ENCODE results near the gene MAB21L3.

The MAB21L3 gene

DNA sequence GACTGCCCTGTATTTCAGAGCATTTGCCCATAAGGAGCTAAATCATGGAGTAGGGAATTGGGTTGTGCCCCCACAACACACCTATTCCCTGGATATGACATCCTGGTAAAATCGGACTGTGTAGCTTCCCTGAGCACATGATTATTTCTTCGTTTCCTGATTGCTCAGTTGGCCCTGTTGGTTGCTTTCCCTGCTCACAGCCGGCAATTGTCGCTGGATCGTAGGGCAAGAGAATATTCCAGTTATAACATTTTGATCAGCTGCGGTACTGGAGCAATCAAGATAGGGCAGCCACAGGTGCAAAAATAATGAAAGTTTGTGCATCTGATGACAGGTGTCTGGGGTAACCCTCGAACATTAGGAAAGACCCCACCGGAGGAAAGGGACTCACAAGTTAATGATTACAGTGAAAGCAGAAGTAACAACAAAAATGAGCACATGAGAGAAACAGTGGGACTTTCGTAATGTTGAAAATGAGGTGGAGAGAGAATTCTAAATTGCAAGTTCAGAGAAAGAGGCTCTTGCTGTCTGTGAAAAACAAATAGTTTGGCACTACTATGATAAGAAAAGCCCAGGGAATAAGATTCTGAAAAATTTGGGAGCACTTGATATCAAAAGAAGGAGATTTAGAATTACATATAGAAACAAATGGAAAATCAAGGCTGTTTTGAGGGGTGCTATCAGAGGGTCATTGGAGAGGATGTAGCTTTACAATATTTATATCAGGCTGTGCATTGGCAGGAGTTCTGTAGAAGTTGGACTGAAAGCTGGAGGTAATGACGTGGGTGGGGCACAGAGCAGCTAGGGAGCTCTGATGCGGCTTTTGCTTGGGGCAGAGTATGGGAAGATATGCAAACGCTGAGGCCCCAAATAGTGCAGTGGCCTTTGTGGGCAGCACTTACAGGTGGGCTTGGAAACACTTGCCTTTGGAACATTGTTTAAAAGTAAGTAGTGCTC lies at the start of gene MAB21L3:
MAB21L3 (plus strand) TSS at position 833 of the 957 bp plus-strand sequence. CDS start 1,217 bp downstream, outside the sequence.
- intact Hi-C loops (cut with DNase I): no loop called here
- peak in 3 of 42 donors; percentile 2 to 15 (median 8) for DNase-seq

DNA sequence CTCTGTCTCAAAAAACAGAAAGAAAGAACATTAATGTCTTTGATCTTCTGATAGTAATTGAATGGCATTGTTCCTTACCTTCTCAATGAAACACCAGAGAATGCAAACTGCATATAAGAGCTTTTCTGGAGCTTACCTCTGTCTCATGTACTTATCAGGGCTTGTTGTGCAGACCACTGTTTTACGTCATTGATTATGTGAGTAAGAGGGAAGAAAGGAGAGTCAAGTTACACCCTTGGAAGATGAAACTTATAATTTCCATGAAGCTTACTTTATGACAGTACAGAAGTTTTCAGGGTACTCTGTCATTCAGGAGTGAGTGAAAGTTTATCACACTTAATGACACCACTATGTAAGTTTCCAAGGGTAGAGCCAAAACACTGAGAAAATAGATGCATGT lies 49.0 kb upstream of the MAB21L3 start:
- intact Hi-C loops (cut with DNase I): no loop called here
- DNase-seq: no peak

DNA sequence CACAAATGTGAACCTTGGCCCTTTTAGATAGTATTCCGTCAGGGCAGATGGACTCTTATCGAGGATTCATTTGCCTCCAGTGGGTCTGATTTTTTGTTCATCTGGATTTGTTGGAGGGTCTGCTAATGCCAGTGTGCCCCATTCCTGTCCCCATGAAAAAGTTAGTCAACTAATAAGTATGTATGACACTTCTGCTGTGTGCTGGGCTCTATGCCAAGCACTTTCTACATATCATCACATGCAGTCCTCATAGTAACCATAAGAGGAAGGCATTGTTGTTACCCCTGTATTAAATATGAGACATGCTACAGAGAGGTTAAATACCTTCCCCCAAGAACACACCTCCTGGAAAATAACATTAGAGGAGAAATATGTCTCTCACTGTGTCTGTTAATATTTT lies 46.6 kb upstream of the MAB21L3 start:
- DNase-seq: no peak
- intact Hi-C loops (cut with DNase I): no loop called here

DNA sequence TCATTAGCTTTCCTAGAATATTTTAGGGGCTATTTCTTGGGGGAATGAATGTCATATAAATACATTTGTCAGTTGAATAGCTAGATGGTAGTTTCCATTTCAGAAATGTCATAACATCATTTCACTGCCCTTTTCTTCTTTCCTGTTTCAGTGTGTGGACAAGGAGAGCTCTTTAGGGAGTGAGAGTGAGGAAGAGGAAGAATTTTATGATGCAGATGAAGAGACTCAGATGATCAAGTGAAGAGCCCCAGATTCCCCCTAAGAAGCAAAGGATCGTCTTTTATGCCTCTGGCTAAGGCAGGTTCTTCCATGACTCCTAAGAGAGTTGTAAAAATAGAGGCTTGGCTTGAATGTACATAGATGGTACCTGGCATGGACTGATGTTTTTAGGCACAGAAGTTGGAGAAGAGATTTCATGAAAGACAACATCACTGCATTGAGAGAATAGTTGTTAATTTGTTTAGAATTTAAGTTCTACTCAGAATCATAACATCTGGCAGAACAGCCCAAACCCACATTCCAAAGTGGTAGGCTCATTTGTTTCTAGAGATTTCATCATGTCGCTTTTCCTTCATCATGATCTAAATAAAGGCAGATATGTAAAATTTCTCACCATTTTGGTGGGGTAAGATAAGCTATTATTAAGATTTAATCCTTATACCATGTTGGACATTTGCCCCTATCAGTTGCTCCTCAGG lies 44.2 kb upstream of the MAB21L3 start:
- intact Hi-C loops (cut with DNase I): no loop called here
- no peak for DNase-seq

DNA sequence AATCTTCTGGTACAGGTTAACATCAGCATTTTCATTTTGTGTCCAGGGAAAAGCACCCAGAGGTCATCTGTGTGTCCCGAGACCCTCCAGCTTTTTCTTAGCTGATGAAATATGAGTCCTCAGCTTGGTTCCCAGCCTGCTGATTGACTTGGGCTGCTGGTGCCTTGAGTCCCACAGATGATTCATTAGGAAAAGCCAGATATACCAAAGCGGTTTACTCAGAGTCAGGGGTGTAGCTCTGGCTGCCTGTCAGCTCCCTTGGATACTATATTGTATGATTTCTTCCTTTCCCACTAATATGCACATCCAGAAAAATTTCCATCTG lies 43.7 kb upstream of the MAB21L3 start:
- intact Hi-C loops (cut with DNase I): no loop called here
- DNase-seq: no peak

DNA sequence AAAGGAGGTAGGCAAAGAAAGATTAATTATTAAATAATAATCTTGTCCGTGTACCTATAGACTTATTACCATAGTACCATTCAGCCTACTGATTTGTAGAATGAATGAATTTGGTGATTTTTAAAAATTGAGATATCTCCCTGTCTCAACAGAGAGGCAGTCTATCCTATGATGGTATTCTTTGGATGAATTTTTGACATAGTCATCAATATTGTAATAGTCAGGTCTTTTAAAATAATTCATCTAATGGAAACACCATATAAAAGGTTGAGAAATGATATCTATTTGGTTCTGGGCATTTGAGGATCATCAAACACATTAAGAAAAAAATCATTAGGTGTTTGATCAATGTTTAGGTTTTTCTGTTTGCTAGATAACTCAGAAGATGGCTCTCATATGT lies 35.6 kb upstream of the MAB21L3 start:
- DNase-seq: no peak
- intact Hi-C loops (cut with DNase I): no loop called here

DNA sequence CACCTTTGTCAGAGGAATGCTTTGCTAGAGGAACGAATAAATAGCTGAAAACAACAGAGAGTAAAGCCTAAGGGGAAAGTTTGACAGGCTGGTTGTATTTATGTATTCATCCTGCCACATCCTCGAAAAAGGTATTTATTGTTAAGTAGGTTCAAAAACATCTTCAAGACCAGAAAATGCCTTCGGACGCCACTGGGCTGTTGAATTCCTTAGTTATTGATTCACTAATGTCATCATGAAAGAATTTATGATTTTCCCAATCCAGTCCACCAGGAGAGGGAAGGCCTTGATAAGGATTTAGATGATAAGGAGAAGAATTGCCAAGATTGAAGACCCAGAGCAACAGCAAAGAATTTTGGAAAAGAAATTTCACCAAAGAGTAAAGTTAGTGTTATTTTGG lies 35.2 kb upstream of the MAB21L3 start:
- no peak for DNase-seq
- intact Hi-C loops (cut with DNase I): no loop called here

DNA sequence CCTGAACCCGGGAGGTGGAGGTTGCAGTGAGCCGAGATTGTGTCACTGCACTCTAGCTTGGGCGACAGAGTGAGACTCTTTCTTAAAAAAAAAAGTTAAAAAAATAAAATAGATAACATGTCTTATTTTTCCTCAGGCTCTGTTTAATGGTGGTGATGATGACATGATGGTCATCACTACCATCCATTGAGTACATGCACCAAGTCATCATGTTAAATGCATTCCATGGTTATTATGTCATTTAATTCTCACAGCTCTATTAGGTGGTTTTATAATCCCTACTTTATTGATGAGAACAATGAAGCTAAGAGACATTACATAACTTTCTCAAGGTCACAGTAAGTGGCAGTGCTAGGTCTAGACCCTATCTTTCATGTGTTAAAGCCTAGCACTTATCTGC lies 34.4 kb upstream of the MAB21L3 start:
- intact Hi-C loops (cut with DNase I): no loop called here
- no peak for DNase-seq

DNA sequence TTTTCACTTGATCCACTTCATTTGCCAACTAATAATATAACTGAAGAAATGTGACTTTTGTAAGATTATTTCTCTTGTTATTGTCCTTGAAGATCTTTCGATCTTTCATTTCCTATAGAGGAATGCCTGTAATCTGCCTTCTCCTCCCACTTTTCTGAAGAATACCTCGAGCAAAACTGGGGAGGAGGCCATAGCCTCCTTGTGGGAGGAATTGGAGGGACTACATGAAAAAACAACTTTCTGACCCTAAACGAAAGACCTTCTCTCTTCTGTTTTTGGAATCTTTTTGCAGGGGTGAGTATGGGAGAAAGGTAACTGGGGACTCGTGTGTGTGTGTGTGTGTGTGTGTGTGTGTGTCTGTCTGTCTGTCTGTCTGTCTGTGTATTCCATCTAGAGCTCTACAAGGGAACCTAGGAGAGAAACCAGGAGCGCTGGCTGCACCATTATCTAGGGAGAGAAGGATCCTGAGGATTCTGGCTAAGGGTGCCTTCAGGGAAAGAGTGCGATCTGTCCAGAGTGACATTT lies 32.4 kb upstream of the MAB21L3 start:
- intact Hi-C loops (cut with DNase I): no loop called here
- no peak for DNase-seq

DNA sequence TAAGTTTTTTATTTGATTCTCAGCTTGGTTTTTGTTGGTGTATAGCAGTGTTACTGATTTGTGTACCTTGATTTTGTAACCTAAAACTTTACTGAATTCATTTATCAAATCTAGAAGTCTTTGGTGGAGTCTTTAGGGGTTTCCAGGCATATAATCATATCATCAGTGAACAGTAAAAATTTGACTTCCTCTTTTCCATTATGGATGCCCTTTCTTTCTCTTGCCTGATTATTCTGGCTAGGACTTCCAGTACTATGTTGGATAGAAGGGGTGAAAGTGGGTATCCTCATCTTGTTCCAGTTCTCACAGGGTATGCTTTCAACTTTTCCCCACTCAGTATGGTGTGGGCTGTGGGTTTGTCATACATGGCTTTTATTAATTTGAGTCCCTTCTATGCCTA lies 23.6 kb upstream of the MAB21L3 start:
- intact Hi-C loops (cut with DNase I): no loop called here
- no peak for DNase-seq

DNA sequence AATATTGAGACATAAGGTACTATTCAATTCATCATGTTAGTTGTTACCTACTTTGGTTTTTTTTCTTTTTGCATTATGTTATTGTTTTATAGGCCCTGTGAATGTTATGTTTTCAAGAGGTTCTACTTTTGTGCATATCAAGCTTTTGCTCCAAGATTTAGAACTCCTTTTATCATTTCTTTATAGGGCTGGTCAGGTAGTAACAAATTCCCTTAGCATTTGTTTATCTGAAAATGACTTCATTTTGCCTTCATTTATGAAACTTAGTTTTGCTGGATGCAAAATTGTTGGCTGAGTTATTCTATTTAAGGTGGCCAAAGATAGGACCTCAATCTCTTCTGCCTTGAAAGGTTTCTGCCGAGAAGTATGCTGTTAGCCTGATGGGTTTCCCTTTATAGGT lies 21.3 kb upstream of the MAB21L3 start:
- intact Hi-C loops (cut with DNase I): no loop called here
- DNase-seq: no peak

DNA sequence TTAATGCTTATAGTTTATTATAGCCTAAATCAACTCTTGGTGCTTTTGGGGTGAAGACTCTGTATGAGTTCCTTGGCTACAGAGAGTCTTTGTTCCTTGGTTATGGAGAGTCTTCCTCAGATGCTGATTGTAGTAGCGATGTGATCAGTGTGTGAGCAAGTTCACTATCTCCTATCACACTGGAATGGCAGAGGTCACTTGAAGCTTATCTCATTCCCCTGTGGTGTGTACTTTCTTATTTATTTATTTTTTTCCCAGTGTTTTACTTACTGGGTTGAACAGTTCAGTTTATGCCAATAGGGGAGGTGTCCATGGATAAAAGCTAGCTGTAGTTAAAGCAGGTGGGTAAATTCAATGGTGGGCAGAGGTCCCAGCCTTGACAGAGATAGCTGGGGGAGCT lies 20.1 kb upstream of the MAB21L3 start:
- intact Hi-C loops (cut with DNase I): no loop called here
- no peak for DNase-seq

DNA sequence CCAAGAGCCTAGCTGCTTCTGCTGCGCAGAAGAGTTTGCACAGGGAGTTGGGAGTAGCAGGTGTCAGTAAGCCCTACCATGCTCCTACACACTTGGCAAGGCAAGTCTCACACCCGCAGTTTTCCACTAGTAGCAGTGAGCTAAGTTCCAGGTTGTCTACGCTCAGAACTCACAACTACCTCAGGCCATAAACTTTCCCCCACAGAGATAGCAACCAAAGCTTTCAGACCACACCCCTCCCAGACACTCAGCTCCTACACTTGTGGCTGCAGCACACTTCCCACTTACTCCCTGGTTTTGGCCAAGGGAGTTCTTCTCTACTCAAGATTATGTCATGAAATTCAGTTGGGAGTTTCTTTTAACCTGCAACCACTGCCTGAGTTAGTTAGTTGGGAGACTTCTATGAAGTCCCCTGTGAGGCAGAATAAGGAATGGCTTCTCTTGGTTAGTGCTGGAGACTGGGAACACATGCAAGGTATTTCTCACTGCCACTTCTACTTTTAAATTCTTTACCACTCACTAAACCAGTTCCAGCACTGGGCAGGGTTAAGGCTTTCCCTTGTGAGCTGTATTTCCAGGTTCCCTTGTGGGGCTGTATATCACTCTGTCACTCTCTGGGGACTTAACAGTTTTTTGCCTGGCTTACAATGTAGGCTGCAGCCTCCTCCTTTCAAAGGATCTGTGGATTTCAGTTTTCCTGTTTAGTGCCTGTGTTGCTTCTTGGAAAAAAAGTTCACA lies 18.3 kb upstream of the MAB21L3 start:
- DNase-seq: no peak
- intact Hi-C loops (cut with DNase I): no loop called here

DNA sequence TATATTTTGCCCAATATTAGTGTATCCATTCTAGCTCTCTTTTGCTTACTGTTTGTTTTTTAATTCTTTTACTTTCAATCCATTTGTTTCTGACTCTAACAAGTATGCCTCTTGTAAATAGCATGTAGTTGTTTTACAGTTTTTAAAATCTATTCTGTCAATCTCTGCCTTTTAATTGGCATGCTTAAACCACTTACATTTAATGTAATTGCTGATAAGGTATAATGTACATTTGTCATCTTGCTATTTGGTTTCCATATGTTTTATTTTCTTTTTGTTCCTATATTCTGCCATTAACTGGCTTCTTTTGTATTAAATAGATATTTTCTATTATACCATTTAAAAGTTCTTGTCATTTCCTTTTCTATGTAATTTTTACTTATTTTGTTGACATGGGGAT lies 16.2 kb upstream of the MAB21L3 start:
- no peak for DNase-seq
- intact Hi-C loops (cut with DNase I): no loop called here

DNA sequence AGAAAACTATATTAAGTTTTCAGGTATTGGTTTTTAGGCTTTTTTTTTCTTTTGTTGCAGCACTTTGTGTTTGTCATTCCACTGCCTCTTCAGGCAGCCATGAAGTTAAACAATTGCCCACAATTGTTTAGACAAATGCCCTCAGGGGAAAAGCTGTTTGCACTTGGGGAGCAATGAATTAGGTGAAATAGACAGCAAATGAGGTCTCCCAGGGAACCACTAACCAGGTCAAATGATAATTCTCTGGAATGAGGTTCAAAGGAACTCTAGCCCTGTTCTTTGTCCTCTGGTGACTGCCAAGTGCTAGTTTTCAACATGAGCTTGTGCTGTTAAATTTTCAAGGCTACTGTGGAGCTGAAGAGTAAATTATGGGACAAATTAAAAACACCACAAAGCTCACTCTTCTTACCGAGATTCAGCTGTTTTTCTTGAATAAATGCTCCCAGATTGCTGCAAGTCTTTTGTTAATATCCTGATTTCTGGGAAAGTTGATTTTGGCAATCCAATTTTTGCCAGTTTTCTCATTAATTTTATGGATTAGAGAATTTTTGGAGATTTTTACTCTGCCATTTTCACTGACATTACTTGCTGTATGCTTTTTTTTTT lies 15.1 kb upstream of the MAB21L3 start:
- intact Hi-C loops (cut with DNase I): no loop called here

DNA sequence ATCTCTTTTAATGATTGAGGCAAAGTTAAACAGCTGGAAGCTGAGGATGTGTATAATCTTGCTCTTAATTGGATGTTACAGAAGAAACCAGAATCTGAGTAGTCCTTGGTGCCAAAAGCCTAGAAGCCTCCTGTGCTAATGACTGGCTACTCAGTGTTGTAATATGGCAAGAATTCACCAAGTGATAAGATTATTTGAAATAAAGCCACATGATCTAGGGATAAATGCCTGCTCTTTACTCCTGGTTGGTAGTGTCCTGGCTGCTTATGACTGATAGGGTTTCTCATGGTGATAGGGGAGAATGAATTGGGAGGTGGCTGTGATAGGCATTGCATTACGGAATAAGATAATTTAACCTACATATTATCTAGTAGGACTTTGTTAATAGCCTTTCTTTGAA lies 13.6 kb upstream of the MAB21L3 start:
- intact Hi-C loops (cut with DNase I): no loop called here
- DNase-seq: no peak

More for the DNA sequence above, 15.1 kb upstream of the MAB21L3 start:
- no peak for DNase-seq

DNA sequence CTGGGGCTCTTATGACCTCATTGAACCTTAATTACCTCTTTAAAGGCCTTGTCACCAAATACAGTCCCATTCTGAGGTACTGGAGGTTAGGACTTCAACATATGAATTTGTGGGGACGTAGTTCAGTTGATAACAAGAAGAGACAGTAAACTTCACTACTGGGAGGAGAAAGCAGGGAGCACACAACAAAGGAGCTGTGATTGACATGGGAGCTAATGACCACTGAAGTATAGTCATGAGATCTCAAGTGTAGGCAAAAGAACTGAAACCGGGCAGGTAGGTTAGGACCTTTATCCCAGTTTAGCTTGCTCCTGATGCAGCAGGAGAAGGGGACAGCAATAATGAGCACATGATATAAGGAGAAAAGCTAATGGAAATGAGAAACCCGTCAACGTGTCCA lies 11.8 kb upstream of the MAB21L3 start:
- intact Hi-C loops (cut with DNase I): no loop called here
- no peak for DNase-seq

DNA sequence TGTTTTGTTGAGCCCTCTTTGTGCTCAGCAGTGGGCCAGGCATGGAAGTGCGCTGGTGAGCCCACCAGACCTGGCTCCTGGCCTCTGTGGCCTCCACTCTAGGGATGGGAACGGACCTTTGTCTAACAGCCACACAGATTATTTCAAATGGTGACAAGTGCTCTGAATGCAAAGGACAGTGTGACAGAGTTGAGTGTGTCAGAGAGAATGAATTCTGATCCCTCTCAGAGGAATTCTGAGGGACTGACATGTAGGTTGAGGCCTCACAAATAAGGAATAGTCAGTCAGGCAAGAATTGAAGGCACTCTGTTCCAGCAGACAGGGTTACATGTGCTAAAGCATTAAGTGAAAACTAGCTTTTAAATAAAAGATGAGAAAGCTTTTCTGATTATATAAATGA lies 11.3 kb upstream of the MAB21L3 start:
- intact Hi-C loops (cut with DNase I): no loop called here

DNA sequence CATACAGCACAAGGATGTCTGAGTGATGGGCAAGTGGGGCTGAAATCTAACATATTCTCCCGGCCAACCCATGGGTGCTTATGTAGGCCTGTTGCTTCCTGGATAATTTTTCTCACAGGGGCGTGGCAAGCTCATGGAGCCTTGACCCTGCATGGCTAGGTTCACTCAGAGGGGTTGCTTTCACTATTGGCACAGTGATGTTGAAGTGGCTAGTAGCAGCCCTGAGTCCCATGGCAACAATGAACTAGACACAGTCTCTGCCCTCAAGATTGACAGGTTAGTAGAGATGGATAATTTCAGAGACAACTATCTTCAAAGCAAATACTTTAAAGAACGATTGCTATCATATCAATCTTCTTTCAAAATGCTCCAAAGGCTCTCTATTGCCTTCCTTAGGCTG lies 6.5 kb upstream of the MAB21L3 start:
- no peak for DNase-seq
- intact Hi-C loops (cut with DNase I): no loop called here

More for the DNA sequence above, 11.3 kb upstream of the MAB21L3 start:
- DNase-seq: no peak
